Activated T-helper 1 cell treated with Interleukin-2 at 50 U/mL for 16 hours (primary cell): ENCODE measurements around the gene MYOT.

ENCODE experiments used
- DNase-seq: peaks from one replicate; pipeline ENCODE4 v3.0.0-alpha.2; 2020; ENCODE audit warnings: low read depth

The MYOT gene

GRCh38 chr5:137902408-137903133 lies 34.9 kb downstream of the MYOT start:
- no peak for DNase-seq

GRCh38 chr5:137914758-137915157 lies 47.1 kb downstream of the MYOT start:
- no peak for DNase-seq

- no peak for DNase-seq
Measured at GRCh38 chr5:137916923-137917322, 49.3 kb downstream of the MYOT start.

DNA sequence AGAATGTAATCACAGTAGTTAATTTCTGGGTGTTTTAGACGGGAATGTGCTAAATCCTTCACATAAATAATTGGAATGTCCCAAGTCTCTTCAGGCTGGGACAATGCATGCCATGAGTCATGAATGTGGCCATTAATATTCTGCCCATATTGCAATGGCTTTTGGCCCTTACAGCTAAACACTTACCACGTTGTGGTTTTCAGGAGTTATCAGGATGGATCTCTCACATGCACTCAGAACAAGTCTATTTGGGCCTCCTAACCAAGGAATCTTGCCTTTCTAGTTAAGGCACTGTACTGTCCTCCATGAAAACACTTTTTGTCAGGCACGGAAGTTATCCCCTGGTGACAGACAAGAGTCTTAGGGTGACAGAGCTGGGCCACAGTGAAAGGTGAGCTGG lies 54.3 kb downstream of the MYOT start:
- DNase-seq = no peak

GRCh38 chr5:137923856-137924255 lies 56.2 kb downstream of the MYOT start:
- no peak for DNase-seq

DNA sequence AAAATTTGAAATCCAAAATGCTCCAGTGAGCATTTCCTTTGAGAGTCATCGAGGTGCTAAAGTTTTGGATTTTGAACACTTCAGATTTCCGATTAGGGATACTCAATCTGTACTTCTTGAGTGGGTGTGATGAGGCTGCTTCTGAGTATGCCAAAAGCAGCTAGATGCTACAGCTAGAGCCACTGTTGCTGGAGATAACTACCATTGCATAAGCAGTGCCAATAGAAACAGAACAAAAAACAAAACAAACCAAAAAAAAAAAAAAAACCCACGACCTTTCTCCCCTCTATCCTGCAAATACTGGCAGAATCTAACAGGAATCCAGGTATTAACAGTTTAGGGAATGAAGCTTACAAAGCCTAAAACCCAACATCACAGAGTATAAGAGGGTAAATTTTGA lies 65.1 kb downstream of the MYOT start:
- DNase-seq = no peak

- DNase-seq = no peak
Measured at GRCh38 chr5:137933491-137933911, 65.8 kb downstream of the MYOT start.

GRCh38 chr5:137935190-137935589 lies 67.5 kb downstream of the MYOT start:
- DNase-seq = no peak

GRCh38 chr5:137935694-137936093 lies 68.0 kb downstream of the MYOT start:
- DNase-seq = no peak
